SK-N-SH treated with all-trans-retinoic acid at 6 μM for 48 hours (cell line): ENCODE data around the gene GPR18.

ENCODE experiments used
- BACH2 ChIP-seq: fragments of 250-450 bp; sonication (Bioruptor Pico); IDR thresholded peaks from 2 replicates; pipeline ENCODE4 v1.9.0; 2021; ENCODE audit warnings: mild to moderate bottlenecking, borderline replicate concordance
- CSDC2 ChIP-seq: fragments of 250-450 bp; sonication (Bioruptor Pico); IDR thresholded peaks from 2 replicates; pipeline ENCODE4 v1.5.0; 2020; ENCODE audit warnings: mild to moderate bottlenecking, moderate library complexity
- CSRNP3 ChIP-seq: fragments of 250-450 bp; sonication (Bioruptor Pico); IDR thresholded peaks from 2 replicates; pipeline ENCODE4 v1.5.1; 2021; ENCODE audit warnings: mild to moderate bottlenecking, moderate library complexity
- ESRRG ChIP-seq: fragments of 250-450 bp; sonication (Bioruptor Pico); IDR thresholded peaks from 2 replicates; pipeline ENCODE4 v1.6.1; 2021; ENCODE audit warnings: mild to moderate bottlenecking
- GLIS3 ChIP-seq: fragments of 250-450 bp; sonication (Bioruptor Pico); IDR thresholded peaks from 2 replicates; pipeline ENCODE4 v1.5.0; 2020; ENCODE audit warnings: mild to moderate bottlenecking, moderate library complexity
- ISL1 ChIP-seq: fragments of 250-450 bp; sonication (Bioruptor Pico); IDR thresholded peaks from 2 replicates; pipeline ENCODE4 v2.1.2; 2022; ENCODE audit warnings: mild to moderate bottlenecking, moderate library complexity
- RARB ChIP-seq: fragments of 250-450 bp; sonication (Bioruptor Pico); IDR thresholded peaks from 2 replicates; pipeline ENCODE4 v1.8.0; 2021; ENCODE audit warnings: mild to moderate bottlenecking, moderate library complexity
- TOX ChIP-seq: fragments of 250-450 bp; sonication (Bioruptor Pico); IDR thresholded peaks from 2 replicates; pipeline ENCODE4 v1.8.0; 2021; ENCODE audit warnings: mild to moderate bottlenecking, moderate library complexity, borderline replicate concordance
- ZFP30 ChIP-seq: fragments of 450-650 bp; formaldehyde crosslinking; IDR thresholded peaks from 2 replicates; pipeline ENCODE4 v1.5.0; 2022; ENCODE audit warnings: mild to moderate bottlenecking, moderate library complexity
- TF ChIP-seq, protein P1 (sequence below): fragments of 250-450 bp; sonication (Bioruptor Pico); IDR thresholded peaks from 2 replicates; pipeline ENCODE4 v1.8.0; 2020; ENCODE audit warnings: mild to moderate bottlenecking, moderate library complexity, borderline replicate concordance
- TF ChIP-seq, protein P2 (sequence below): fragments of 250-450 bp; sonication (Bioruptor Pico); IDR thresholded peaks from 2 replicates; pipeline ENCODE4 v1.5.1; 2020; ENCODE audit warnings: low read depth, mild to moderate bottlenecking, moderate library complexity

DNA sequence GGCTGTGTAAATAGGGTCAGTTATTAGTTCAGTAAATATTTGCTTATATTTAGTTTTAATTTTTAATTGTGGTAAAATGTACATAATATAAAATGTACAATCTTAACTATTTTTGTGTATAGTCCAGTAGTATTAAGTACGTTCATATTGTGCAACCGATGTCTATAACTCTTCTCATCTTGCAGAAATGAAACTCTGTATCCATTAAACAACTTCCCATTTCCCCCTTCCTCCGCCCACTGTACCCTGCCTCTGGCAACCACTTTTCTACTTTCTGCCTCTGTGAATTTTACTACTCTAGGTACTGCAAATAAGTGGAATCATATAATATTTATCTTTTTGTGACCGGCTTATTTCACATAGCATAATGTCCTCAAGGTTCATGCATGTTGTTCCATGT is 33.1 kb downstream of the GPR18 start:
- TF ChIP-seq CSDC2 (CRISPR knock-in tag) (no peak), RARB (no peak), GLIS3 (CRISPR knock-in tag) (no peak), CSRNP3 (no peak), TOX (CRISPR knock-in tag) (no peak), ZFP30 (CRISPR knock-in tag) (no peak), ISL1 (no peak), ESRRG (CRISPR knock-in tag) (no peak), BACH2 (CRISPR knock-in tag) (no peak)
- TF ChIP-seq, protein P1, sequence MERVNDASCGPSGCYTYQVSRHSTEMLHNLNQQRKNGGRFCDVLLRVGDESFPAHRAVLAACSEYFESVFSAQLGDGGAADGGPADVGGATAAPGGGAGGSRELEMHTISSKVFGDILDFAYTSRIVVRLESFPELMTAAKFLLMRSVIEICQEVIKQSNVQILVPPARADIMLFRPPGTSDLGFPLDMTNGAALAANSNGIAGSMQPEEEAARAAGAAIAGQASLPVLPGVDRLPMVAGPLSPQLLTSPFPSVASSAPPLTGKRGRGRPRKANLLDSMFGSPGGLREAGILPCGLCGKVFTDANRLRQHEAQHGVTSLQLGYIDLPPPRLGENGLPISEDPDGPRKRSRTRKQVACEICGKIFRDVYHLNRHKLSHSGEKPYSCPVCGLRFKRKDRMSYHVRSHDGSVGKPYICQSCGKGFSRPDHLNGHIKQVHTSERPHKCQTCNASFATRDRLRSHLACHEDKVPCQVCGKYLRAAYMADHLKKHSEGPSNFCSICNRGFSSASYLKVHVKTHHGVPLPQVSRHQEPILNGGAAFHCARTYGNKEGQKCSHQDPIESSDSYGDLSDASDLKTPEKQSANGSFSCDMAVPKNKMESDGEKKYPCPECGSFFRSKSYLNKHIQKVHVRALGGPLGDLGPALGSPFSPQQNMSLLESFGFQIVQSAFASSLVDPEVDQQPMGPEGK, result no peak
- TF ChIP-seq, protein P2, sequence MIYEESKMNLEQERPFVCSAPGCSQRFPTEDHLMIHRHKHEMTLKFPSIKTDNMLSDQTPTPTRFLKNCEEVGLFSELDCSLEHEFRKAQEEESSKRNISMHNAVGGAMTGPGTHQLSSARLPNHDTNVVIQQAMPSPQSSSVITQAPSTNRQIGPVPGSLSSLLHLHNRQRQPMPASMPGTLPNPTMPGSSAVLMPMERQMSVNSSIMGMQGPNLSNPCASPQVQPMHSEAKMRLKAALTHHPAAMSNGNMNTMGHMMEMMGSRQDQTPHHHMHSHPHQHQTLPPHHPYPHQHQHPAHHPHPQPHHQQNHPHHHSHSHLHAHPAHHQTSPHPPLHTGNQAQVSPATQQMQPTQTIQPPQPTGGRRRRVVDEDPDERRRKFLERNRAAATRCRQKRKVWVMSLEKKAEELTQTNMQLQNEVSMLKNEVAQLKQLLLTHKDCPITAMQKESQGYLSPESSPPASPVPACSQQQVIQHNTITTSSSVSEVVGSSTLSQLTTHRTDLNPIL (CRISPR knock-in tag), result no peak
